ENCODE measurements around the gene GGCT.
"Not testable (repeated sequence)": the region's sequence is repeated elsewhere in the genome, so short reads cannot be mapped to it uniquely, and the experiment has no call there.

The GGCT gene

GRCh38 chr7:30510124-30511075 is 5.8 kb upstream of the GGCT start:
- no peak for TF ChIP-seq TAF1 (IDR thresholded peaks at IDR 0.05; ENCODE audit: low read depth, low read length)
- no peak for TF ChIP-seq POLR2A (IDR thresholded peaks at IDR 0.05; ENCODE audit: low read depth, low read length)
- no peak for TF ChIP-seq POLR2AphosphoS5 (IDR thresholded peaks at IDR 0.05; ENCODE audit: low read depth, low read length)
- TF ChIP-seq SPI1 (IDR thresholded peaks at IDR 0.05; ENCODE audit: low read depth, low read length), result no peak
- TF ChIP-seq PAX5 (IDR thresholded peaks at IDR 0.05; ENCODE audit: insufficient read depth, low read length, severe bottlenecking), result no peak
- no peak for TF ChIP-seq POU2F2 (IDR thresholded peaks at IDR 0.05; ENCODE audit: low read depth, low read length)
- FAIRE-seq (peak; percentile 70), DNase-seq (ENCODE audit: insufficient read length, low spot score) (no peak)

- DNase-seq (ENCODE audit: insufficient read length, low spot score); FAIRE-seq: not testable (repeated sequence)
Observed at GRCh38 chr7:30509171-30509857, 4.7 kb upstream of the GGCT start.

GRCh38 chr7:30507346-30507900 is 2.8 kb upstream of the GGCT start:
- not testable (repeated sequence) for FAIRE-seq; DNase-seq (ENCODE audit: insufficient read length, low spot score)

GRCh38 chr7:30505174-30505697 is 607 bp upstream of the GGCT start:
- FAIRE-seq (no peak), DNase-seq (ENCODE audit: insufficient read length, low spot score) (no peak)
- TF ChIP-seq POLR2A (IDR thresholded peaks at IDR 0.05; ENCODE audit: low read depth, low read length) (no peak), TAF1 (IDR thresholded peaks at IDR 0.05; ENCODE audit: low read depth, low read length) (no peak), SPI1 (IDR thresholded peaks at IDR 0.05; ENCODE audit: low read depth, low read length) (no peak), POLR2AphosphoS5 (IDR thresholded peaks at IDR 0.05; ENCODE audit: low read depth, low read length) (no peak), POU2F2 (IDR thresholded peaks at IDR 0.05; ENCODE audit: low read depth, low read length) (no peak), PAX5 (IDR thresholded peaks at IDR 0.05; ENCODE audit: insufficient read depth, low read length, severe bottlenecking) (no peak)

- FAIRE-seq (no peak), DNase-seq (ENCODE audit: insufficient read length, low spot score) (no peak)
- TF ChIP-seq SPI1 (IDR thresholded peaks at IDR 0.05; ENCODE audit: low read depth, low read length) (no peak), PAX5 (IDR thresholded peaks at IDR 0.05; ENCODE audit: insufficient read depth, low read length, severe bottlenecking) (no peak), POU2F2 (IDR thresholded peaks at IDR 0.05; ENCODE audit: low read depth, low read length) (no peak), TAF1 (IDR thresholded peaks at IDR 0.05; ENCODE audit: low read depth, low read length) (no peak), POLR2AphosphoS5 (IDR thresholded peaks at IDR 0.05; ENCODE audit: low read depth, low read length) (no peak), POLR2A (IDR thresholded peaks at IDR 0.05; ENCODE audit: low read depth, low read length) (no peak)
Observed at GRCh38 chr7:30503274-30504212, 1.1 kb downstream of the GGCT start.

- TF ChIP-seq SPI1 (IDR thresholded peaks at IDR 0.05; ENCODE audit: low read depth, low read length), result no peak
- no peak for TF ChIP-seq TAF1 (IDR thresholded peaks at IDR 0.05; ENCODE audit: low read depth, low read length)
- no peak for TF ChIP-seq POLR2A (IDR thresholded peaks at IDR 0.05; ENCODE audit: low read depth, low read length)
- no peak for TF ChIP-seq PAX5 (IDR thresholded peaks at IDR 0.05; ENCODE audit: insufficient read depth, low read length, severe bottlenecking)
- no peak for TF ChIP-seq POLR2AphosphoS5 (IDR thresholded peaks at IDR 0.05; ENCODE audit: low read depth, low read length)
- TF ChIP-seq POU2F2 (IDR thresholded peaks at IDR 0.05; ENCODE audit: low read depth, low read length), result no peak
- DNase-seq (ENCODE audit: insufficient read length, low spot score) (no peak), FAIRE-seq (no peak)
Observed at GRCh38 chr7:30502470-30503251, 2.0 kb downstream of the GGCT start.

- FAIRE-seq (no peak), DNase-seq (ENCODE audit: insufficient read length, low spot score) (no peak)
- no peak for TF ChIP-seq POLR2A (IDR thresholded peaks at IDR 0.05; ENCODE audit: low read depth, low read length)
- TF ChIP-seq POLR2AphosphoS5 (IDR thresholded peaks at IDR 0.05; ENCODE audit: low read depth, low read length), result no peak
- no peak for TF ChIP-seq SPI1 (IDR thresholded peaks at IDR 0.05; ENCODE audit: low read depth, low read length)
- no peak for TF ChIP-seq TAF1 (IDR thresholded peaks at IDR 0.05; ENCODE audit: low read depth, low read length)
- no peak for TF ChIP-seq PAX5 (IDR thresholded peaks at IDR 0.05; ENCODE audit: insufficient read depth, low read length, severe bottlenecking)
- TF ChIP-seq POU2F2 (IDR thresholded peaks at IDR 0.05; ENCODE audit: low read depth, low read length), result no peak
Observed at GRCh38 chr7:30501264-30501663, 3.4 kb downstream of the GGCT start.

GRCh38 chr7:30493228-30493627 is 11.4 kb downstream of the GGCT start:
- DNase-seq (ENCODE audit: insufficient read length, low spot score) (no peak), FAIRE-seq (peak; percentile 73)
- TF ChIP-seq PAX5 (IDR thresholded peaks at IDR 0.05; ENCODE audit: insufficient read depth, low read length, severe bottlenecking), result no peak
- no peak for TF ChIP-seq TAF1 (IDR thresholded peaks at IDR 0.05; ENCODE audit: low read depth, low read length)
- TF ChIP-seq POU2F2 (IDR thresholded peaks at IDR 0.05; ENCODE audit: low read depth, low read length), result no peak
- no peak for TF ChIP-seq POLR2AphosphoS5 (IDR thresholded peaks at IDR 0.05; ENCODE audit: low read depth, low read length)
- TF ChIP-seq SPI1 (IDR thresholded peaks at IDR 0.05; ENCODE audit: low read depth, low read length), result no peak
- no peak for TF ChIP-seq POLR2A (IDR thresholded peaks at IDR 0.05; ENCODE audit: low read depth, low read length)
